Liver (tissue), 2 donors: ENCODE measurements around the gene RETN.
A peak's percentile ranks its signal among the peaks of the same experiment; 100 is the strongest.

Experiments
- CTCF ChIP-seq: fragments of 150-350 bp; IDR thresholded peaks from 2 replicates; pipeline ENCODE4 v1.5.1; 2017; ENCODE audit warnings: improper control_type of control experiment, low read depth, low read length; ENCODE audit not compliant: missing input control
- MAX ChIP-seq: IDR thresholded peaks from 2 replicates; pipeline ENCODE4 v1.6.1; 2016; ENCODE audit warnings: antibody characterized with exemption
- donor health status: healthy.

- TF ChIP-seq MAX (no peak), CTCF (peak; percentile 23)
Measured at GRCh38 chr19:7636691-7637373, 32.0 kb upstream of the RETN start, which contains the start of gene STXBP2.
